Muscle of leg (tissue), 11 donors: ENCODE data around the gene KDM2B. TPM values are rescaled to one million over a fixed set of nuclear protein-coding genes. Genes with fewer than 3 reads are reported as not detected.

ENCODE experiments used
- DNase-seq: peaks from one replicate; pipeline ENCODE4 v3.0.0; 2013
- H3K27ac ChIP-seq: one replicate; pipeline ENCODE4 v1.5.1; 2013; ENCODE audit warnings: mild to moderate bottlenecking, low read length, control low read depth
- H3K27me3 ChIP-seq: one replicate; pipeline ENCODE4 v1.6.1; 2013; ENCODE audit warnings: low read length; ENCODE audit not compliant: control insufficient read depth, insufficient read depth
- H3K36me3 ChIP-seq: one replicate; pipeline ENCODE4 v1.6.1; 2013; ENCODE audit warnings: low read length; ENCODE audit not compliant: control insufficient read depth, insufficient read depth
- H3K4me1 ChIP-seq: one replicate; pipeline ENCODE4 v1.6.1; 2013; ENCODE audit warnings: low read length; ENCODE audit not compliant: control insufficient read depth, insufficient read depth
- H3K4me3 ChIP-seq: one replicate; pipeline ENCODE4 v1.5.1; 2013; ENCODE audit warnings: low read length, control low read depth
- H3K9me3 ChIP-seq: replicated peaks from 2 replicates; pipeline ENCODE4 v1.6.1; 2013; ENCODE audit warnings: low read depth, low read length; ENCODE audit not compliant: control insufficient read depth
- WGBS: methylation state at CpG from one replicate; pipeline ENCODE4 v1.1.5; 2013; ENCODE audit warnings: missing lambda C conversion rate; ENCODE audit not compliant: insufficient coverage; 5-methylcytosine and 5-hydroxymethylcytosine counted together
- polyA plus RNA-seq, 8 donors: library from polyadenylated mRNA; unstranded; fragments of 120-200 nt; gene quantifications; one replicate each; pipeline versions ENCODE4 v1.2.1 to v1.2.3, GENCODE V29; 2013; ENCODE audit warnings: inconsistent platforms in 1 of 8, low replicate concordance in 1 of 8; ENCODE audit not compliant: insufficient read length in 8 of 8, insufficient read depth in 1 of 8
- total RNA-seq: library from RNA; stranded (reverse); fragments of 120-200 nt; gene quantifications from one replicate; pipeline ENCODE4 v1.2.4, GENCODE V29; 2013

KDM2B gene
- total and polyA plus RNA-seq, 9 donors, result 15.3 to 27.3 (median 23.2) TPM

GRCh38 chr12:121505513-121505912 is 75.3 kb downstream of the KDM2B start:
- Histone ChIP-seq H3K27me3 (no peaks in the 10 kb centered on the region), H3K27ac (no peak overlapping the region), H3K36me3 (peaks cover 30% of the 10 kb centered on the region), H3K4me1 (no peaks in the 10 kb centered on the region), H3K4me3 (no peak overlapping the region), H3K9me3 (no peaks in the 10 kb centered on the region)
- DNase-seq, result no peak
- 60% methylated on average over 3 of the region's 3 CpGs for WGBS

GRCh38 chr12:121504505-121504904 is 76.3 kb downstream of the KDM2B start:
- H3K27me3 ChIP-seq, result no peaks in the 10 kb centered on the region
- peaks cover 21% of the 10 kb centered on the region for H3K36me3 ChIP-seq
- no peak for DNase-seq
- no peak overlapping the region for H3K4me3 ChIP-seq
- H3K9me3 ChIP-seq, result no peaks in the 10 kb centered on the region
- no peak overlapping the region for H3K27ac ChIP-seq
- H3K4me1 ChIP-seq, result peaks cover 4% of the 10 kb centered on the region
- WGBS, result 94% methylated on average over 4 of the region's 13 CpGs

DNA sequence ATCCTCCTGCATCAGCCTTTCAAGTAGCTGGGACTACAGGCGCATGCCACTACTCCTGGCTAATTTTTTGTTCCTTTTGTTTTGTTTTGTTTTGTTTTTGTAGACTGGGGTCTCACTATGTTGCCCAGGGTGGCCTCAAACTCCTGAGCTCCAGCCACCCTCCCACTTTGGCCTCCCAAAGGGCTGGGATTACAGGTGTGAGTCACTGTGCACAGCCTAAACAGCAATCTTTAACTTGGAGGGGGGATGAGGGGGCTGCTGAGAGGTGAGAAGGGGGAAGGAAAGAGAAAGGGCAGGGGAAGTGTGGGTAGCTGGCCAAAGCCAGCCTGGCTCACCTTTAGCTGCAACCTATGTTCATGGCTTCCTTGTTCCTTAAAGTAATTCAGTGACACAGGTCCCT is 77.4 kb downstream of the KDM2B start:
- Histone ChIP-seq H3K4me3 (no peak overlapping the region), H3K27me3 (no peaks in the 10 kb centered on the region), H3K4me1 (peaks cover 4% of the 10 kb centered on the region), H3K36me3 (peaks cover 13% of the 10 kb centered on the region), H3K9me3 (no peaks in the 10 kb centered on the region), H3K27ac (no peak overlapping the region)
- no CpG with 5 or more reads among the region's 1 CpG for WGBS
- DNase-seq, result no peak

DNA sequence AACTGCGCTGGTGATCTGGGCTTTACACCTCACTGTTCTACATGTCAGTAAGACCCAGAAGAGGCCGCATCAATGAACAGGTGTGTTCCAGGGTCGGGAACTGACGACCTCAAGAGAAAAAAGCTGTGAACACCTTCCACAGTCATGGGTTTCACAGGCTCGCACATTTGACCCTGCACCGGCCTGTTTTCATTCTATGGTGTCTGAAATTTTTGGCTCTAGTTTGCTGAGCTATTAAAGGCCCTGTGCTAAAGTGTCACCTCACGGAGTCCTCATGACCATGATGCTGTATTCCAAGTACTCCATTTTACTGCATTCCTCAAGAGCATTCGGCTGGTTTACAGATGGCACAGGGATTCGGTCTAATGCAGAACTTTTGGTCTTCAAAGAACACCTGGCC is 78.9 kb downstream of the KDM2B start:
- no peak for DNase-seq

DNA sequence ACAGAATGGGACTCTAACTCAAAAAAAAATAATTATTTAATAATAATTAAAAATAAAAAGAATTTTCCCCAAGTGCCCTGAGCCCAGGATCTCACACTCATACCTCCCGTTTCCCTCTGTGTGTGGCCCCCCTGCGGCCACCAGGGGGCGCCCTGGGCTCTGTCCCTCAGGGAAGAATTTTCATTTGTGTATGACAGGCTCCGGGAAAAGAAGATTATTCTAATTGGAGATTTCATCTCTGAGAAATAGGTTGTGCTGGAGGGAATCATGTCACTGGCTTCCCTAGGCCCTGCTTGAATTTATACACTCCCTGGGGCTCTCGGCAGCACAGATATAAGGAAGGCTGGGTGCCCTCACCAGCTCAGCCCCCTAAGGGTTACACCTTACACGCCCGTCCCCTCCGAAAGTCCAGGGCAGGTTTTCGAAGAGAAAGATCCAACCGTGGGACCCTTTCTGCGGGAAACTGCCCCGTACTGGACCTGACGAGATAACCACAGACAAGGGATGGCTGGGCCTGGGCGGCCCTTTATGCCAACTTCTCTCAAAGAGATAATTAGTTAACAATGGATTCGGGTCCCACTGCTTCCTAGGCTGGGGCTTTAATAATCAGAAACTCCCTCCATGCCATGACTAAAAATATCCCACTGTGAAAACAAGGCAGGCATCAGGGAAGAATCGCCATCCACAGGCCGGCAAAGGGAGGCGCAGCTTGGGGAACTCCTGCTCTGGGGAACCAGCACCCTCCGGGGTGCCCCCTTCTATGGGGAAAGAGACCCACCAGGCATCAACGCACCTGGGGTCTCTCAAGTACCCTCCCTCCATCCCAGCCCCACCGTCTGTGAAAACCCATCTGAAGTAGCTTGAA is 80.7 kb downstream of the KDM2B start:
- Histone ChIP-seq H3K4me1 (peaks cover 4% of the 10 kb centered on the region), H3K9me3 (no peaks in the 10 kb centered on the region), H3K27ac (peak overlapping the region; percentile 44), H3K4me3 (no peak overlapping the region), H3K36me3 (peaks cover 8% of the 10 kb centered on the region), H3K27me3 (no peaks in the 10 kb centered on the region)
- WGBS, result 29% methylated on average over 8 of the region's 21 CpGs
- peak; percentile 84 for DNase-seq

More for the DNA sequence above, 78.9 kb downstream of the KDM2B start:
- Histone ChIP-seq H3K4me1 (peaks cover 4% of the 10 kb centered on the region), H3K4me3 (no peak overlapping the region), H3K27me3 (no peaks in the 10 kb centered on the region), H3K36me3 (peaks cover 10% of the 10 kb centered on the region), H3K9me3 (no peaks in the 10 kb centered on the region), H3K27ac (no peak overlapping the region)
- WGBS, result 84% methylated on average over 5 of the region's 9 CpGs

GRCh38 chr12:121495746-121496145 is 85.1 kb downstream of the KDM2B start:
- Histone ChIP-seq H3K27me3 (no peaks in the 10 kb centered on the region), H3K4me3 (no peak overlapping the region), H3K4me1 (peaks cover 4% of the 10 kb centered on the region), H3K9me3 (no peaks in the 10 kb centered on the region), H3K36me3 (peaks cover 6% of the 10 kb centered on the region), H3K27ac (no peak overlapping the region)
- DNase-seq, result no peak
- WGBS, result 90% methylated on average over 8 of the region's 8 CpGs

DNA sequence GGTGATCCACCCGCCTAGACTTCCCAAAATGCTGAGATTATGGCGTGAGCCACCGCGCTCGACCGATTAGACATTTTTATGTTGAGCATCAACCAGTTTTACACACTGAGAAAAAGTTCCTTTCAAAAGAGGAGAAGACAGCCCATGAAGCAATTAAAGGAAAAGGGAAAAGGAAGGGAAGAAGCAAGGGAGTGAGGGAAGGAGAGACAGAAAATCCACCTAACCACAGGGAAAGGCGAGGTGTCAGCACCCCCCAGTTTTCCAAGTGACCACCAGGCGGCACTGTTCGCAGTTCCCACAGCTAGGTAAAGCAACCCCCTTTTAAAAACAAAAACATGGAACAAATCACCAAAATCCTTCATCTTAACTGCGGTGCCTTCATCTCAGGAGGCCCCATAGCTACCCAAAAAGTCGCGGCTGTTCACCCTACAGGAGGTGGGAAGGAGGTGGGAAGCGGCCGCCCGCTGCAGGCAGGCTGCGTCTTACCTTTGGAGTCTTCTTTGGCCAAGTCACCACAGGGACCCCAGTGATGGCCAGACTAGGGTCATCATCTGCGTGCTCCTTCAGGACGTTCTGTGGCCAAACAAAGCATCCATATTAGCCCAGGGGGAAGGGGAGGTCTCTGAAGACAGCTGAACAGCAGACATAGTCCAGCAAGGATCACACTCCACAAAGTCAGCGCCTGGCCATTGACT is 86.6 kb downstream of the KDM2B start:
- Histone ChIP-seq H3K4me1 (peaks cover 3% of the 10 kb centered on the region), H3K27me3 (no peaks in the 10 kb centered on the region), H3K9me3 (no peaks in the 10 kb centered on the region), H3K36me3 (peaks cover 14% of the 10 kb centered on the region), H3K4me3 (no peak overlapping the region), H3K27ac (no peak overlapping the region)
- 72% methylated on average over 10 of the region's 19 CpGs for WGBS
- peak; percentile 22 for DNase-seq

DNA sequence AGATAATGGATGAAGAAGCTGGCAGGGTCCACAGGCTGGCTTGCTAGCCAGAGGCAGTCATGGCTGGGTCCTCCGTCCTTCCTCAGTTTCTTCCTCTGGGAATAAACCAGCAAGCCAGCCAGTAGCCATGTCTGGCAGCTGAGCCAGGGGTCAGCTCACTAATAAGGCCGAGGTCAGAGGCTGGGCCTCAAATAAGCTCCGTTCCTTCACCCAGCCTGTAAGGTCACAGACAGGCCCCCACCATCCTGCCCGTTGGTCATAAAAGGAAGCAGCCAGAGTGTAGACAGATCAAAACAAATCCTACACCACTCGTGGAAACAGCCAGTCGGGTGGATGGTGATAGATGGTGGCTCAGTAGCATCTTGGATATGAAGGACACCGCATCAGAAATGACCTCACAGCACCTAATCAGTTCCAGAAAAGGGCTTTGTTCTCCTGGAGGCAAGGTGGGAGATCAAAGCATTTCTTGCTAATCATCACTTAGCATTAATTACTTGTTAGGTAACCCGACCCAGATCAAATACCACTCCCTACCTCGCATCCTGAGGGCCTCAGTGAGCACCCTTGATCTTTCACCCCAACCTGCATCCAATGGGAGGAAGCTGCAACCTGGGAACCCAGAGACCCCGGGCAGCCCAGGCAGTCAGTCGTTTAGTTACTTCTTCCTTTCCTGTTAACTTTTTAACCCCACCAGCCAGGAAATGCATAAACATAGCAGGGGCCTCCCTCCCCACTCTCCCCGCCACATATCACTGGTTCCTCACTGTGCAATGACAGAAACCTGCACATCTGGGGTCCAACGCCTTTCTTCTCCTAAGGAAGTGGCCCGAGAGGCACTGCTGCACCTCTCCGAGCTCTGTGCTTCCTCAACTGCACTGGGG is 90.2 kb downstream of the KDM2B start:
- no peaks in the 10 kb centered on the region for H3K9me3 ChIP-seq
- DNase-seq, result no peak
- peaks cover 11% of the 10 kb centered on the region for H3K36me3 ChIP-seq
- H3K4me1 ChIP-seq, result peaks cover 3% of the 10 kb centered on the region
- H3K27me3 ChIP-seq, result no peaks in the 10 kb centered on the region
- 49% methylated on average over 8 of the region's 15 CpGs for WGBS
- H3K27ac ChIP-seq, result no peak overlapping the region
- no peak overlapping the region for H3K4me3 ChIP-seq

GRCh38 chr12:121489874-121490273 is 90.9 kb downstream of the KDM2B start:
- no peak overlapping the region for H3K4me3 ChIP-seq
- H3K9me3 ChIP-seq, result no peaks in the 10 kb centered on the region
- no peaks in the 10 kb centered on the region for H3K27me3 ChIP-seq
- peaks cover 11% of the 10 kb centered on the region for H3K36me3 ChIP-seq
- WGBS, result 47% methylated on average over 16 of the region's 16 CpGs
- H3K27ac ChIP-seq, result no peak overlapping the region
- peaks cover 3% of the 10 kb centered on the region for H3K4me1 ChIP-seq
- no peak for DNase-seq

- H3K27ac ChIP-seq, result no peak overlapping the region
- DNase-seq, result no peak
- H3K4me1 ChIP-seq, result no peaks in the 10 kb centered on the region
- peaks cover 7% of the 10 kb centered on the region for H3K36me3 ChIP-seq
- H3K4me3 ChIP-seq, result no peak overlapping the region
- no peaks in the 10 kb centered on the region for H3K27me3 ChIP-seq
- 73% methylated on average over 4 of the region's 6 CpGs for WGBS
- H3K9me3 ChIP-seq, result no peaks in the 10 kb centered on the region
Observed at GRCh38 chr12:121484967-121485366, 95.9 kb downstream of the KDM2B start.
